Small intestine (tissue), 7 donors: ENCODE results near the gene CAMTA2. TPM values are rescaled to one million over a fixed set of nuclear protein-coding genes. Genes with fewer than 3 reads are reported as not detected.

ENCODE experiments used
- DNase-seq, 2 donors: peaks; one replicate each; pipeline versions ENCODE4 v3.0.0 to v3.0.0-alpha.2; 2013
- FAIRE-seq: peaks from 2 replicates; lab custom pipeline; 2012; peaks lifted over from hg19 to GRCh38; lab: Jason Lieb, UNC
- H3K27ac ChIP-seq, 3 donors: one replicate each; pipeline ENCODE4 v1.5.1; 2013; ENCODE audit warnings: low read length in 2 of 3, mild to moderate bottlenecking in 2 of 3, control low read depth in 1 of 3, inconsistent platforms in 1 of 3, low read depth in 1 of 3, moderate library complexity in 1 of 3
- H3K27me3 ChIP-seq, 3 donors: one replicate each; pipeline ENCODE4 v1.6.1; 2013; ENCODE audit warnings: low read length in 3 of 3, inconsistent platforms in 1 of 3; ENCODE audit not compliant: control insufficient read depth in 3 of 3, insufficient read depth in 3 of 3
- H3K36me3 ChIP-seq, 3 donors: one replicate each; pipeline ENCODE4 v1.6.1; 2013; ENCODE audit warnings: low read length in 3 of 3, inconsistent platforms in 1 of 3, low read depth in 1 of 3, mild to moderate bottlenecking in 1 of 3, moderate library complexity in 1 of 3; ENCODE audit not compliant: control insufficient read depth in 3 of 3, insufficient read depth in 2 of 3
- H3K4me1 ChIP-seq, 3 donors: one replicate each; pipeline ENCODE4 v1.6.1; 2013; ENCODE audit warnings: low read length in 2 of 3, inconsistent platforms in 1 of 3, low read depth in 1 of 3, mild to moderate bottlenecking in 1 of 3, moderate library complexity in 1 of 3; ENCODE audit not compliant: control insufficient read depth in 3 of 3, insufficient read depth in 2 of 3
- H3K4me3 ChIP-seq, 3 donors: one replicate each; pipeline ENCODE4 v1.5.1; 2013; ENCODE audit warnings: low read length in 3 of 3, control low read depth in 1 of 3, inconsistent platforms in 1 of 3, low read depth in 1 of 3, mild to moderate bottlenecking in 1 of 3, moderate library complexity in 1 of 3
- H3K9me3 ChIP-seq, 2 donors: one replicate each; pipeline ENCODE4 v1.6.1; 2013; ENCODE audit warnings: low read depth in 1 of 2, low read length in 1 of 2; ENCODE audit not compliant: control insufficient read depth in 2 of 2, insufficient read depth in 1 of 2
- WGBS, 3 donors: extraction: QIAGEN DNeasy Blood & Tissue Kit; methylation state at CpG; one replicate each; pipeline ENCODE4 v1.1.7; 2013; 5-methylcytosine and 5-hydroxymethylcytosine counted together
- polyA plus RNA-seq, 4 donors: library from polyadenylated mRNA; stranded (reverse) in 3 of 4; unstranded in 1 of 4; fragments of 200-250 nt in 3 of 4; fragments of 120-200 nt in 1 of 4; gene quantifications; one replicate each; pipeline versions ENCODE4 v1.2.1 to v1.2.3, GENCODE V29; 2013
- donor health status: healthy with polysubstance abuse.
- donor health status: control.
- donor health status: control.
- donor health status: Bipolar disorder and iron deficiency.
- donor health status: healthy.

The CAMTA2 gene
- polyA plus RNA-seq, 4 donors, result 34.1 to 93.7 (median 58.6) TPM

GRCh38 chr17:5019475-5019956 lies 32.0 kb upstream of the CAMTA2 start:
- WGBS, 3 donors, result 29 to 67% (median 47%) methylated on average over 1 of the region's 1 CpG
- Histone ChIP-seq H3K36me3 (peaks cover 28 to 85% (median 31%) of the 10 kb centered on the region in 3 donors), H3K9me3 (no peaks in the 10 kb centered on the region), H3K27me3 (no peaks in the 10 kb centered on the region), H3K27ac (peak overlapping the region in 1 of 3 donors; percentile 9), H3K4me3 (no peak overlapping the region), H3K4me1 (no peaks in the 10 kb centered on the region)
- FAIRE-seq (no peak), DNase-seq (no peak)

- DNase-seq (no peak), FAIRE-seq (no peak)
- Histone ChIP-seq H3K4me1 (no peaks in the 10 kb centered on the region), H3K27me3 (no peaks in the 10 kb centered on the region), H3K36me3 (peaks cover 13 to 80% (median 27%) of the 10 kb centered on the region in 3 donors), H3K9me3 (no peaks in the 10 kb centered on the region), H3K27ac (no peak overlapping the region), H3K4me3 (no peak overlapping the region)
- 81 to 88% (median 84%) methylated on average over 4 of the region's 4 CpGs for WGBS, 3 donors
Observed at GRCh38 chr17:5014357-5014756, 26.9 kb upstream of the CAMTA2 start.

GRCh38 chr17:5011928-5012327 lies 24.5 kb upstream of the CAMTA2 start:
- Histone ChIP-seq H3K27me3 (no peaks in the 10 kb centered on the region), H3K9me3 (no peaks in the 10 kb centered on the region), H3K36me3 (peaks cover 18 to 86% (median 26%) of the 10 kb centered on the region in 3 donors), H3K4me3 (no peak overlapping the region), H3K4me1 (no peaks in the 10 kb centered on the region), H3K27ac (no peak overlapping the region)
- 73 to 90% (median 80%) methylated on average over 6 of the region's 6 CpGs for WGBS, 3 donors
- DNase-seq (no peak), FAIRE-seq (no peak)

GRCh38 chr17:5003214-5003867 lies 15.9 kb upstream of the CAMTA2 start:
- Histone ChIP-seq H3K4me1 (peaks cover 0 to 20% (median 13%) of the 10 kb centered on the region in 3 donors), H3K27me3 (no peaks in the 10 kb centered on the region), H3K4me3 (no peak overlapping the region), H3K36me3 (peaks cover 36 to 93% (median 39%) of the 10 kb centered on the region in 3 donors), H3K27ac (no peak overlapping the region), H3K9me3 (no peaks in the 10 kb centered on the region)
- FAIRE-seq (no peak), DNase-seq (no peak)
- 93 to 96% (median 94%) methylated on average over 18 of the region's 18 CpGs for WGBS, 3 donors

- FAIRE-seq, result no peak
- WGBS, 3 donors, result 92 to 94% (median 93%) methylated on average over 19 to 20 of the region's 20 CpGs
- H3K4me1 ChIP-seq, result peaks cover 0 to 20% (median 13%) of the 10 kb centered on the region in 3 donors
- H3K27me3 ChIP-seq, result no peaks in the 10 kb centered on the region
- no peak overlapping the region for H3K27ac ChIP-seq
- H3K9me3 ChIP-seq, result no peaks in the 10 kb centered on the region
- H3K36me3 ChIP-seq, result peaks cover 29 to 83% (median 36%) of the 10 kb centered on the region in 3 donors
- no peak overlapping the region for H3K4me3 ChIP-seq
- no peak for DNase-seq
Observed at GRCh38 chr17:5002121-5002788, 14.8 kb upstream of the CAMTA2 start.

GRCh38 chr17:5000237-5000639 lies 12.8 kb upstream of the CAMTA2 start:
- Histone ChIP-seq H3K27me3 (no peaks in the 10 kb centered on the region), H3K4me1 (peaks cover 0 to 26% (median 13%) of the 10 kb centered on the region in 3 donors), H3K4me3 (peak overlapping the region in 2 of 3 donors; percentile 98), H3K27ac (no peak overlapping the region), H3K9me3 (no peaks in the 10 kb centered on the region), H3K36me3 (peaks cover 21 to 65% (median 31%) of the 10 kb centered on the region in 3 donors)
- no peak for DNase-seq
- FAIRE-seq, result no peak
- 61 to 76% (median 72%) methylated on average over 11 of the region's 11 CpGs for WGBS, 3 donors

GRCh38 chr17:4999430-5000093 lies 12.1 kb upstream of the CAMTA2 start:
- Histone ChIP-seq H3K4me1 (peaks cover 0 to 26% (median 13%) of the 10 kb centered on the region in 3 donors), H3K9me3 (no peaks in the 10 kb centered on the region), H3K36me3 (peaks cover 17 to 61% (median 25%) of the 10 kb centered on the region in 3 donors), H3K27me3 (no peaks in the 10 kb centered on the region), H3K27ac (peak overlapping the region in 2 of 3 donors; percentile 86 to 88), H3K4me3 (peak overlapping the region; percentile 27 to 98 (median 98))
- FAIRE-seq (no peak), DNase-seq (no peak)
- 38 to 53% (median 41%) methylated on average over 12 of the region's 12 CpGs for WGBS, 3 donors
